ENCODE results near the gene SMIM35.
"Not testable (repeated sequence)": the region's sequence is repeated elsewhere in the genome, so short reads cannot be mapped to it uniquely, and the experiment has no call there.

The SMIM35 gene

GRCh38 chr11:118080296-118080695 lies 6.5 kb downstream of the SMIM35 start:
- DNase-seq (ENCODE audit: low read depth) = no peak

GRCh38 chr11:118079491-118079890 lies 7.3 kb downstream of the SMIM35 start:
- no peak for DNase-seq (ENCODE audit: low read depth)

GRCh38 chr11:118078911-118079411 lies 7.8 kb downstream of the SMIM35 start:
- no peak for DNase-seq (ENCODE audit: low read depth)

- DNase-seq (ENCODE audit: low read depth) = no peak
Measured at GRCh38 chr11:118076754-118077281, 9.9 kb downstream of the SMIM35 start, which contains the start of gene TMPRSS4. TSS of gene TMPRSS4 (plus strand) at chr11:118077078. CDS start at chr11:118077303, 225 bp downstream.

- no peak for DNase-seq (ENCODE audit: low read depth)
Measured at GRCh38 chr11:118074785-118075184, 12.0 kb downstream of the SMIM35 start.

GRCh38 chr11:118074091-118074685 lies 12.6 kb downstream of the SMIM35 start:
- DNase-seq (ENCODE audit: low read depth) = no peak

GRCh38 chr11:118073554-118073953 lies 13.2 kb downstream of the SMIM35 start:
- DNase-seq (ENCODE audit: low read depth) = no peak

GRCh38 chr11:118071416-118072030 lies 15.2 kb downstream of the SMIM35 start:
- DNase-seq (ENCODE audit: low read depth) = no peak

GRCh38 chr11:118068945-118069612 lies 17.7 kb downstream of the SMIM35 start:
- DNase-seq (ENCODE audit: low read depth) = no peak

- no peak for DNase-seq (ENCODE audit: low read depth)
Measured at GRCh38 chr11:118068206-118068944, 18.4 kb downstream of the SMIM35 start.

GRCh38 chr11:118067006-118067405 lies 19.8 kb downstream of the SMIM35 start:
- DNase-seq (ENCODE audit: low read depth) = no peak

- DNase-seq (ENCODE audit: low read depth) = no peak
Measured at GRCh38 chr11:118065384-118065783, 21.4 kb downstream of the SMIM35 start.

GRCh38 chr11:118064956-118065355 lies 21.8 kb downstream of the SMIM35 start:
- DNase-seq (ENCODE audit: low read depth) = no peak

GRCh38 chr11:118062631-118063030 lies 24.1 kb downstream of the SMIM35 start:
- DNase-seq (ENCODE audit: low read depth) = not testable (repeated sequence)

- not testable (repeated sequence) for DNase-seq (ENCODE audit: low read depth)
Measured at GRCh38 chr11:118062181-118062580, 24.6 kb downstream of the SMIM35 start.

GRCh38 chr11:118061586-118062125 lies 25.1 kb downstream of the SMIM35 start:
- no peak for DNase-seq (ENCODE audit: low read depth)

GRCh38 chr11:118060869-118061268 lies 25.9 kb downstream of the SMIM35 start:
- DNase-seq (ENCODE audit: low read depth) = no peak

GRCh38 chr11:118060081-118060661 lies 26.6 kb downstream of the SMIM35 start:
- DNase-seq (ENCODE audit: low read depth) = no peak

- DNase-seq (ENCODE audit: low read depth) = no peak
Measured at GRCh38 chr11:118059246-118059940, 27.4 kb downstream of the SMIM35 start.

- no peak for DNase-seq (ENCODE audit: low read depth)
Measured at GRCh38 chr11:118058311-118059245, 28.2 kb downstream of the SMIM35 start.
